HepG2 (cell line): ENCODE results near the gene MYH9. TPM values are rescaled to one million over a fixed set of nuclear protein-coding genes. Genes with fewer than 3 reads are reported as not detected.

ENCODE experiments used
- BHLHE40 ChIP-seq: IDR thresholded peaks from 2 replicates; pipeline ENCODE4 v1.6.1; 2011; ENCODE audit warnings: low read length, improper control_type of control experiment
- CREB1 ChIP-seq, 2 experiments: fragments of 450-650 bp in 1 of 2; IDR thresholded peaks; 2 replicates each; pipeline ENCODE4 v1.6.1; 2016 to 2017; ENCODE audit warnings: control low read depth in 1 of 2, mild to moderate bottlenecking in 1 of 2, missing compliant biosample characterization in 1 of 2, missing genetic modification characterization in 1 of 2
- CREM ChIP-seq, 2 experiments: sonication (generic) in 1 of 2; formaldehyde crosslinking in 1 of 2; IDR thresholded peaks; 2 replicates each; pipeline versions ENCODE4 v1.4.0 to v1.6.1; 2016 to 2020; ENCODE audit warnings: antibody characterized with exemption in 1 of 2, mild to moderate bottlenecking in 1 of 2, missing genetic modification reagents in 1 of 2
- DBP ChIP-seq: sonication (generic); formaldehyde crosslinking; IDR thresholded peaks from 2 replicates; pipeline ENCODE4 v1.4.0; 2020; ENCODE audit warnings: missing genetic modification reagents; ENCODE audit errors: not compliant biosample characterization
- ISL2 ChIP-seq: sonication (generic); formaldehyde crosslinking; IDR thresholded peaks from 2 replicates; pipeline ENCODE4 v1.5.0; 2020; ENCODE audit warnings: missing genetic modification reagents
- KDM4B ChIP-seq: sonication (generic); formaldehyde crosslinking; IDR thresholded peaks from 2 replicates; pipeline ENCODE4 v1.4.0; 2020; ENCODE audit warnings: missing genetic modification reagents
- MEIS1 ChIP-seq: sonication (generic); formaldehyde crosslinking; IDR thresholded peaks from 2 replicates; pipeline ENCODE4 v1.9.0; 2021; ENCODE audit warnings: mild to moderate bottlenecking, missing genetic modification reagents, moderate library complexity, borderline replicate concordance
- NCOA2 ChIP-seq: sonication (generic); formaldehyde crosslinking; IDR thresholded peaks from 2 replicates; pipeline ENCODE4 v1.8.0; 2022; ENCODE audit warnings: inconsistent platforms
- NFIB ChIP-seq: sonication (generic); formaldehyde crosslinking; IDR thresholded peaks from 2 replicates; pipeline ENCODE4 v1.9.0; 2021; ENCODE audit warnings: missing genetic modification reagents, mild to moderate bottlenecking, borderline replicate concordance
- NR2F2 ChIP-seq: IDR thresholded peaks from 2 replicates; pipeline ENCODE4 v1.6.1; 2012; ENCODE audit warnings: low read depth, inconsistent platforms, borderline replicate concordance
- PHB2 ChIP-seq: fragments of 450-650 bp; IDR thresholded peaks from 2 replicates; pipeline ENCODE4 v1.6.1; 2018; ENCODE audit not compliant: partially characterized antibody
- SOX5 ChIP-seq: IDR thresholded peaks from 2 replicates; pipeline ENCODE4 v1.6.1; 2016; ENCODE audit warnings: borderline replicate concordance
- TFAP4 ChIP-seq: sonication (generic); IDR thresholded peaks from 2 replicates; pipeline ENCODE4 v1.6.1; 2016; ENCODE audit warnings: low read depth, borderline replicate concordance
- ZHX1 ChIP-seq: sonication (generic); formaldehyde crosslinking; IDR thresholded peaks from 2 replicates; pipeline ENCODE4 v1.8.1; 2022; ENCODE audit warnings: low read depth, mild to moderate bottlenecking, missing genetic modification reagents
- ZNF282 ChIP-seq: fragments of 450-650 bp; IDR thresholded peaks from 2 replicates; pipeline ENCODE4 v1.6.1; 2018; ENCODE audit not compliant: partially characterized antibody
- ZNF503 ChIP-seq: sonication (generic); formaldehyde crosslinking; IDR thresholded peaks from 2 replicates; pipeline ENCODE4 v1.4.0; 2020; ENCODE audit warnings: missing genetic modification reagents
- ZNF704 ChIP-seq: sonication (generic); formaldehyde crosslinking; IDR thresholded peaks from 2 replicates; pipeline ENCODE4 v1.8.1; 2023; ENCODE audit warnings: mild to moderate bottlenecking, inconsistent platforms, moderate library complexity, missing genetic modification reagents, borderline replicate concordance
- ZNF770 ChIP-seq: sonication (generic); formaldehyde crosslinking; IDR thresholded peaks from 2 replicates; pipeline ENCODE4 v1.5.0; 2020; ENCODE audit warnings: mild to moderate bottlenecking, missing genetic modification reagents
- polyA plus RNA-seq, 8 experiments: library from polyadenylated mRNA; depleted of rRNA in 3 of 8; stranded (reverse) in 7 of 8; unstranded in 1 of 8; fragments of >200 nt; fragmentation: Illumina TruSeq in 4 of 8; extraction: Trizol in 4 of 8; gene quantifications; 2 replicates each; pipeline versions ENCODE4 v1.2.1 to v1.2.3, GENCODE V29; 2011 to 2016; ENCODE audit warnings: low read depth in 4 of 8, missing spikeins in 1 of 8, mixed read lengths in 1 of 8; ENCODE audit not compliant: insufficient read depth in 1 of 8
- total RNA-seq, 5 experiments: library from RNA; depleted of rRNA; stranded (reverse); fragments of >200 nt; fragmentation: Illumina TruSeq; extraction: Trizol; gene quantifications; 2 replicates each; pipeline ENCODE4 v1.2.3, GENCODE V29; 2016; ENCODE audit warnings: low read depth in 1 of 5

MYH9 gene
- total and polyA plus RNA-seq, 2 of the 13 experiments (the other 11 are each of a cell fraction or from before 2014, with no cell fraction given): 50.7 to 98.5 TPM

GRCh38 chr22:36411589-36412258 is 24.0 kb upstream of the MYH9 start (continued):
- TF ChIP-seq DBP: no peak
- 0 out of 2 replicates have a peak, but pooled peaks have one; percentile 73 for TF ChIP-seq MEIS1
- peak; percentile 93 for TF ChIP-seq ZNF770 (CRISPR knock-in tag)
- peak; percentile 46; the same call in 1 of the 2 replicates for TF ChIP-seq CREB1 (IDR thresholded peaks at IDR 0.05)
- 0 out of 2 replicates have a peak, but pooled peaks have one; percentile 26 for TF ChIP-seq CREB1 (CRISPR knock-in tag; IDR thresholded peaks at IDR 0.05)
- TF ChIP-seq ZNF503 (CRISPR knock-in tag): no peak
- 0 out of 2 replicates have a peak, but pooled peaks have one; percentile 19 for TF ChIP-seq KDM4B (CRISPR knock-in tag)
- 0 out of 2 replicates have a peak, but pooled peaks have one; percentile 12 for TF ChIP-seq NR2F2
- peak; percentile 57; the same call in 1 of the 2 replicates for TF ChIP-seq NCOA2
- TF ChIP-seq NFIB: 0 out of 2 replicates have a peak, but pooled peaks have one; percentile 85
- TF ChIP-seq CREM (IDR thresholded peaks at IDR 0.05): 0 out of 2 replicates have a peak, but pooled peaks have one; percentile 33
- TF ChIP-seq CREM (CRISPR knock-in tag; IDR thresholded peaks at IDR 0.05): no peak
- TF ChIP-seq ZNF282: no peak
- 0 out of 2 replicates have a peak, but pooled peaks have one; percentile 21 for TF ChIP-seq ISL2
- TF ChIP-seq BHLHE40: peak; percentile 68
- peak; percentile 82; the same call in 1 of the 2 replicates for TF ChIP-seq TFAP4
- peak; percentile 80; the same call in 1 of the 2 replicates for TF ChIP-seq SOX5 (CRISPR knock-in tag)
- no peak for TF ChIP-seq PHB2
- TF ChIP-seq ZHX1: no peak
- no peak for TF ChIP-seq ZNF704 (CRISPR knock-in tag)
